IMR-90 (cell line): ENCODE results near the gene MAGEA9. TPM values are rescaled to one million over a fixed set of nuclear protein-coding genes. Genes with fewer than 3 reads are reported as not detected.

Experiments
- ATAC-seq: fragments of 200-7000 bp; cut with Tn5 transposase; 2 replicates; pipeline ENCODE4 v1.9.1; 2020; ENCODE audit warnings: low read depth, mild to moderate bottlenecking, moderate library complexity
- BruUV-seq: library from RNA; stranded (reverse); fragments of 400-500 nt; replicated peaks from 2 replicates; lab custom pipeline; 2021; lab: Mats Ljungman, UMichigan
- CTCF ChIA-PET: fragments of 300-600 bp; formaldehyde crosslinking; extraction: SDS; loops from one replicate; lab custom pipeline; 2021; ENCODE audit warnings: antibody characterized with exemption; lab: Yijun Ruan, JAX
- POLR2A ChIA-PET: fragments of 300-600 bp; sonication (Branson Sonifier 250); formaldehyde crosslinking; loops from one replicate; lab custom pipeline; 2022; ENCODE audit warnings: antibody characterized with exemption; ENCODE audit not compliant: unreplicated experiment; lab: Charles Lee
- DNase-seq: peaks from one replicate; pipeline ENCODE4 v3.0.0; 2013
- H2AFZ ChIP-seq: replicated peaks from 2 replicates; pipeline ENCODE3; 2013; ENCODE audit warnings: low read length, mild to moderate bottlenecking; ENCODE audit not compliant: poor library complexity
- H2AK5ac ChIP-seq: 2 replicates; pipeline ENCODE4 v1.6.1; 2013; ENCODE audit warnings: low read depth, low read length, inconsistent platforms
- H2AK9ac ChIP-seq: replicated peaks from 2 replicates; pipeline ENCODE3; 2013; ENCODE audit warnings: mild to moderate bottlenecking, low read depth, low read length, moderate library complexity; ENCODE audit not compliant: poor library complexity
- H2BK120ac ChIP-seq: 2 replicates; pipeline ENCODE4 v1.6.1; 2013; ENCODE audit warnings: low read depth, low read length, inconsistent platforms
- H2BK15ac ChIP-seq: 3 replicates; pipeline ENCODE4 v1.6.1; 2013; ENCODE audit warnings: low read depth, low read length, inconsistent platforms
- H2BK20ac ChIP-seq: 2 replicates; pipeline ENCODE4 v1.6.1; 2013; ENCODE audit warnings: low read depth, mild to moderate bottlenecking, inconsistent platforms, low read length, moderate library complexity
- H2BK5ac ChIP-seq: 2 replicates; pipeline ENCODE4 v1.6.1; 2013; ENCODE audit warnings: mild to moderate bottlenecking, low read depth, low read length, inconsistent platforms; ENCODE audit not compliant: poor library complexity, severe bottlenecking
- H3K14ac ChIP-seq: replicated peaks from 2 replicates; pipeline ENCODE4 v1.6.1; 2013; ENCODE audit warnings: low read depth, low read length, inconsistent platforms
- H3K18ac ChIP-seq: 2 replicates; pipeline ENCODE4 v1.6.1; 2013; ENCODE audit warnings: low read depth, low read length, control low read depth
- H3K23ac ChIP-seq: 2 replicates; pipeline ENCODE4 v1.6.1; 2013; ENCODE audit warnings: low read depth, low read length, inconsistent platforms
- H3K27ac ChIP-seq: 2 replicates; pipeline ENCODE4 v1.5.1; 2013; ENCODE audit warnings: mild to moderate bottlenecking, control low read depth, low read length; ENCODE audit not compliant: insufficient read depth
- H3K27me3 ChIP-seq: 2 replicates; pipeline ENCODE4 v1.6.1; 2013; ENCODE audit warnings: low read length; ENCODE audit not compliant: control insufficient read depth, insufficient read depth
- H3K36me3 ChIP-seq: 2 replicates; pipeline ENCODE4 v1.6.1; 2013; ENCODE audit warnings: low read length, mixed read lengths; ENCODE audit not compliant: control insufficient read depth, insufficient read depth
- H3K4ac ChIP-seq: 2 replicates; pipeline ENCODE4 v1.6.1; 2013; ENCODE audit warnings: low read depth, low read length, inconsistent platforms
- H3K4me1 ChIP-seq: 2 replicates; pipeline ENCODE4 v1.6.1; 2013; ENCODE audit warnings: low read length, mixed read lengths; ENCODE audit not compliant: control insufficient read depth, insufficient read depth
- H3K4me2 ChIP-seq: 2 replicates; pipeline ENCODE4 v1.6.1; 2013; ENCODE audit warnings: low read depth, mild to moderate bottlenecking, control low read depth, low read length, moderate library complexity
- H3K4me3 ChIP-seq: 2 replicates; pipeline ENCODE4 v1.5.1; 2013; ENCODE audit warnings: low read depth, mild to moderate bottlenecking, control low read depth, low read length, moderate library complexity; ENCODE audit not compliant: insufficient read depth
- H3K56ac ChIP-seq: 2 replicates; pipeline ENCODE4 v1.6.1; 2013; ENCODE audit warnings: low read length, inconsistent platforms; ENCODE audit not compliant: insufficient read depth; ENCODE audit errors: extremely low read depth
- H3K79me1 ChIP-seq, 2 experiments: 2 replicates each; pipeline ENCODE4 v1.6.1; 2013; ENCODE audit warnings: low read length in 2 of 2, inconsistent platforms in 1 of 2, low read depth in 1 of 2
- H3K9ac ChIP-seq: 2 replicates; pipeline ENCODE4 v1.6.1; 2013; ENCODE audit warnings: low read depth, low read length, control low read depth
- H3K9me1 ChIP-seq: 2 replicates; pipeline ENCODE4 v1.6.1; 2013; ENCODE audit warnings: low read length, inconsistent platforms; ENCODE audit not compliant: insufficient read depth
- H3K9me3 ChIP-seq: 2 replicates; pipeline ENCODE4 v1.6.1; 2013; ENCODE audit warnings: low read length; ENCODE audit not compliant: control insufficient read depth, insufficient read depth
- H4K20me1 ChIP-seq: 2 replicates; pipeline ENCODE4 v1.6.1; 2013; ENCODE audit warnings: low read length, inconsistent platforms; ENCODE audit not compliant: insufficient read depth
- H4K5ac ChIP-seq: 2 replicates; pipeline ENCODE4 v1.6.1; 2013; ENCODE audit warnings: mild to moderate bottlenecking, low read depth, low read length, control low read depth
- H4K8ac ChIP-seq, 2 experiments: 2 replicates each; pipeline ENCODE4 v1.6.1; 2013; ENCODE audit warnings: low read depth in 2 of 2, low read length in 2 of 2, control low read depth in 1 of 2, inconsistent platforms in 1 of 2
- H4K91ac ChIP-seq: 2 replicates; pipeline ENCODE4 v1.6.1; 2013; ENCODE audit warnings: low read depth, low read length, inconsistent platforms; ENCODE audit not compliant: insufficient read depth
- BHLHE40 ChIP-seq: fragments of 150-350 bp; IDR thresholded peaks from 2 replicates; pipeline ENCODE4 v1.6.1; 2016; ENCODE audit warnings: mild to moderate bottlenecking, low read depth, low read length
- WGBS, 2 experiments: methylation state at CpG; one replicate each; pipeline versions ENCODE4 v1.1.5 to v1.1.7; 2013; ENCODE audit warnings: missing lambda C conversion rate in 2 of 2; ENCODE audit not compliant: insufficient read length in 1 of 2; ENCODE audit errors: extremely low coverage in 2 of 2; 5-methylcytosine and 5-hydroxymethylcytosine counted together
- dilution Hi-C: fragments of 300-500 bp; cut with HindIII; formaldehyde crosslinking; loops from one replicate; pipeline ENCODE4 v1.14.3; 2018; ENCODE audit warnings: low sequenced_read_pairs; ENCODE audit not compliant: unreplicated experiment
- in situ Hi-C: fragments of 300-500 bp; cut with MboI; formaldehyde crosslinking; loops from 3 replicates; pipeline ENCODE4 v1.14.3; 2019; ENCODE audit warnings: low sequenced_read_pairs, inconsistent platforms, mixed read lengths
- intact Hi-C: fragments of 100-400 bp; cut with micrococcal nuclease; formaldehyde crosslinking; loops from 2 replicates; pipeline ENCODE4 v1.10.0; 2022
- polyA plus RNA-seq, 3 experiments: library from polyadenylated mRNA; depleted of rRNA; stranded (reverse); fragments of >200 nt; gene quantifications; 2 replicates each; pipeline ENCODE4 v1.2.3, GENCODE V29; 2012; ENCODE audit warnings: low replicate concordance in 1 of 3
- total RNA-seq: library from RNA; depleted of rRNA; stranded (reverse); fragments of >200 nt; gene quantifications from 2 replicates; pipeline ENCODE4 v1.2.3, GENCODE V29; 2012
- TF ChIP-seq, protein P1 (sequence below): conservative IDR thresholded peaks from 2 replicates; pipeline ENCODE4 v1.5.1; 2012; ENCODE audit warnings: mild to moderate bottlenecking, low read depth, low read length, improper control_type of control experiment

Gene MAGEA9
- total and polyA plus RNA-seq, 2 of the 4 experiments (the other 2 are of a cell fraction): not detected

DNA sequence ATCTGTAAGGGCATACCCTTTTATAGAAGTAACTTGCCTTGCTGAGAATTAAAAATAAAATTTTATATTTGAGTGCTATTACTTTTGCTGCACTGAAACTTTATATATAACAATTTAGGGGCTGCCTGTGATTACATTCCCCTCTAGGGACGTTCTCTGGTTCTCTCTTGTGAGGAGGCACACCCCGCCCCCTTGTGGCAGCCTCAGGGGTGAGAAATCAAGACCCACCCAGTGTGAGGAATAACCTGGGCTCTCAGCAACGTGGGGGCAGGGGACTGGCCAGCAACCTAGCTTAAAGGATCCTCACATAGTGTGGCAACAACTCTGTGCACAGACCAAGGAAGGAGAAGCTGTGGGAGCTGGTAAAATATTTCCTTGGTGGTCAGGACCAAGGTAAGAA is 43.7 kb downstream of the MAGEA9 start:
- Histone ChIP-seq H2BK5ac (no peak overlapping the region), H3K4me1 (no peaks in the 10 kb centered on the region), H3K36me3 (no peaks in the 10 kb centered on the region), H3K27ac (no peak overlapping the region), H3K9me3 (no peaks in the 10 kb centered on the region), H3K56ac (no peak overlapping the region), H3K9me1 (no peaks in the 10 kb centered on the region), H2BK120ac (no peak overlapping the region), H3K4ac (no peak overlapping the region), H2AFZ (no peak overlapping the region), H2BK15ac (no peak overlapping the region), H3K9ac (no peak overlapping the region), H2AK9ac (no peak overlapping the region), H4K8ac (no peak overlapping the region), H2AK5ac (no peak overlapping the region), H4K91ac (no peak overlapping the region), H3K79me1 (no peaks in the 10 kb centered on the region), H2BK20ac (no peak overlapping the region), H4K20me1 (no peaks in the 10 kb centered on the region), H3K23ac (no peak overlapping the region), H3K4me2 (no peak overlapping the region), H3K4me3 (no peak overlapping the region), H3K27me3 (no peaks in the 10 kb centered on the region), H3K18ac (no peak overlapping the region), H3K14ac (no peak overlapping the region), H4K5ac (no peak overlapping the region)
- ChIA-PET POLR2A (no interaction called here), CTCF (no interaction called here)
- in situ Hi-C loops: loop anchor here (25.0 kb wide), 1 partner anchor 113 kb away; the partner anchor contains the start of gene MAGEA11
- ATAC-seq (no peak), DNase-seq (no peak)
- TF ChIP-seq, protein P1, sequence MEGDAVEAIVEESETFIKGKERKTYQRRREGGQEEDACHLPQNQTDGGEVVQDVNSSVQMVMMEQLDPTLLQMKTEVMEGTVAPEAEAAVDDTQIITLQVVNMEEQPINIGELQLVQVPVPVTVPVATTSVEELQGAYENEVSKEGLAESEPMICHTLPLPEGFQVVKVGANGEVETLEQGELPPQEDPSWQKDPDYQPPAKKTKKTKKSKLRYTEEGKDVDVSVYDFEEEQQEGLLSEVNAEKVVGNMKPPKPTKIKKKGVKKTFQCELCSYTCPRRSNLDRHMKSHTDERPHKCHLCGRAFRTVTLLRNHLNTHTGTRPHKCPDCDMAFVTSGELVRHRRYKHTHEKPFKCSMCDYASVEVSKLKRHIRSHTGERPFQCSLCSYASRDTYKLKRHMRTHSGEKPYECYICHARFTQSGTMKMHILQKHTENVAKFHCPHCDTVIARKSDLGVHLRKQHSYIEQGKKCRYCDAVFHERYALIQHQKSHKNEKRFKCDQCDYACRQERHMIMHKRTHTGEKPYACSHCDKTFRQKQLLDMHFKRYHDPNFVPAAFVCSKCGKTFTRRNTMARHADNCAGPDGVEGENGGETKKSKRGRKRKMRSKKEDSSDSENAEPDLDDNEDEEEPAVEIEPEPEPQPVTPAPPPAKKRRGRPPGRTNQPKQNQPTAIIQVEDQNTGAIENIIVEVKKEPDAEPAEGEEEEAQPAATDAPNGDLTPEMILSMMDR: peak; percentile 20; the same call in 1 of the 2 replicates
- TF ChIP-seq BHLHE40: no peak
- BruUV-seq: no TSS peak
- intact Hi-C loops: no loop called here
- dilution Hi-C loops: no loop called here
- WGBS, 2 experiments: no CpG with 5 or more reads among the region's 3 CpGs
